Trophoblast cell (in vitro differentiated cells and primary cell): ENCODE results near the gene OR5A1.

Experiments used
- DNase-seq, 2 donors: peaks; one replicate each; pipeline ENCODE4 v3.0.0-alpha.2; 2016
- H2AFZ ChIP-seq: 2 replicates; pipeline ENCODE4 v1.6.1; 2013; ENCODE audit warnings: low read length, moderate library complexity, mild to moderate bottlenecking; ENCODE audit not compliant: insufficient read depth, poor library complexity
- H2AK5ac ChIP-seq: 2 replicates; pipeline ENCODE4 v1.6.1; 2013; ENCODE audit warnings: mild to moderate bottlenecking, low read length
- H2BK120ac ChIP-seq: 2 replicates; pipeline ENCODE4 v1.6.1; 2013; ENCODE audit warnings: low read length, mild to moderate bottlenecking, moderate library complexity; ENCODE audit not compliant: insufficient read depth, poor library complexity
- H2BK12ac ChIP-seq: 2 replicates; pipeline ENCODE4 v1.6.1; 2013; ENCODE audit warnings: mild to moderate bottlenecking, low read length, moderate library complexity
- H2BK5ac ChIP-seq: 2 replicates; pipeline ENCODE4 v1.6.1; 2013; ENCODE audit warnings: low read length, low read depth, moderate library complexity, mild to moderate bottlenecking; ENCODE audit not compliant: poor library complexity
- H3K14ac ChIP-seq: 2 replicates; pipeline ENCODE4 v1.6.1; 2013; ENCODE audit warnings: mild to moderate bottlenecking, low read length
- H3K18ac ChIP-seq: 2 replicates; pipeline ENCODE4 v1.6.1; 2013; ENCODE audit warnings: mild to moderate bottlenecking, low read length
- H3K23ac ChIP-seq: 2 replicates; pipeline ENCODE4 v1.6.1; 2013; ENCODE audit warnings: low read length
- H3K27ac ChIP-seq: 2 replicates; pipeline ENCODE4 v1.5.1; 2013; ENCODE audit warnings: low read depth, mild to moderate bottlenecking, inconsistent platforms, low read length, moderate library complexity
- H3K27me3 ChIP-seq: 2 replicates; pipeline ENCODE4 v1.6.1; 2013; ENCODE audit warnings: inconsistent platforms, mild to moderate bottlenecking, low read length, moderate library complexity; ENCODE audit not compliant: insufficient read depth
- H3K36me3 ChIP-seq, 2 experiments: 1 replicate in 1 of 2; 2 replicates in 1 of 2; pipeline ENCODE4 v1.6.1; 2013; ENCODE audit warnings: low read length in 2 of 2, mild to moderate bottlenecking in 2 of 2, moderate library complexity in 1 of 2; ENCODE audit not compliant: insufficient read depth in 2 of 2, control insufficient read depth in 1 of 2
- H3K4ac ChIP-seq: 2 replicates; pipeline ENCODE4 v1.6.1; 2013; ENCODE audit warnings: low read depth, mild to moderate bottlenecking, low read length, moderate library complexity
- H3K4me1 ChIP-seq, 2 experiments: 1 replicate in 1 of 2; 2 replicates in 1 of 2; pipeline ENCODE4 v1.6.1; 2013; ENCODE audit warnings: low read length in 2 of 2, mild to moderate bottlenecking in 2 of 2, moderate library complexity in 1 of 2; ENCODE audit not compliant: insufficient read depth in 2 of 2, control insufficient read depth in 1 of 2
- H3K4me2 ChIP-seq: 2 replicates; pipeline ENCODE4 v1.6.1; 2013; ENCODE audit warnings: inconsistent platforms, mild to moderate bottlenecking, low read length, moderate library complexity
- H3K4me3 ChIP-seq: 2 replicates; pipeline ENCODE4 v1.5.1; 2013; ENCODE audit warnings: mild to moderate bottlenecking, low read depth, low read length, inconsistent platforms
- H3K79me1 ChIP-seq: one replicate; pipeline ENCODE4 v1.6.1; 2013; ENCODE audit warnings: low read length
- H3K79me2 ChIP-seq: 2 replicates; pipeline ENCODE4 v1.6.1; 2013; ENCODE audit warnings: low read length, mild to moderate bottlenecking; ENCODE audit not compliant: control insufficient read depth, insufficient read depth, poor library complexity
- H3K9ac ChIP-seq: 2 replicates; pipeline ENCODE4 v1.6.1; 2013; ENCODE audit warnings: mild to moderate bottlenecking, low read length
- H3K9me3 ChIP-seq: 2 replicates; pipeline ENCODE4 v1.6.1; 2013; ENCODE audit warnings: low read depth, mild to moderate bottlenecking, control low read depth, inconsistent platforms, low read length; ENCODE audit not compliant: insufficient read depth
- H4K12ac ChIP-seq: 2 replicates; pipeline ENCODE4 v1.6.1; 2013; ENCODE audit warnings: low read depth, mild to moderate bottlenecking, low read length, moderate library complexity
- H4K8ac ChIP-seq: 2 replicates; pipeline ENCODE4 v1.6.1; 2013; ENCODE audit warnings: low read depth, mild to moderate bottlenecking, low read length, moderate library complexity
- H4K91ac ChIP-seq: one replicate; pipeline ENCODE4 v1.6.1; 2013; ENCODE audit warnings: low read depth, mild to moderate bottlenecking, low read length, moderate library complexity
- WGBS: extraction: QIAGEN DNeasy Blood & Tissue Kit; methylation state at CpG from one replicate; pipeline ENCODE4 v1.1.7; 2013; ENCODE audit warnings: missing lambda C conversion rate; ENCODE audit not compliant: insufficient read length, insufficient coverage; ENCODE audit errors: extremely low coverage; 5-methylcytosine and 5-hydroxymethylcytosine counted together

The OR5A1 gene

DNA sequence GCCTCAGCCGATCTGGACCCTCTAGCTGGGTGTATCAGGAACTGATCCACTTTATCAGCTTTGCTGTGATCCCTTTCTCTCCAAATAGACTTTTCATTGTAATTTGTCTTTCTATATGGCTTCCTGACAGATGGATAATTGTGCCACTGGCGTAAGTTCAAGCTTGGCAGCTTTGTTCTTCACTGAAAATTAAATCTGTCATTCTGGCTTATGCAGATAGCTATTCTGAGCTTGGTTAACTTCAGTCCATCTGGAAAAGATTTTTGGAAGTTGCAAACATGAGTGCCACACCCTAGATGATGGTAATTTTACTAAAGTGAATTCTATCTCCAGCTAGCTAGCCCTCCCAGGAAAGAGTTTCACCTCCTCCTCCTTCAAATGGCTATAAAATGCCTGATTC is 18.1 kb upstream of the OR5A1 start:
- no peak overlapping the region for H4K91ac ChIP-seq
- no peaks in the 10 kb centered on the region for H3K9me3 ChIP-seq
- H3K14ac ChIP-seq = no peak overlapping the region
- H4K12ac ChIP-seq = no peak overlapping the region
- no peak overlapping the region for H2AK5ac ChIP-seq
- H3K9ac ChIP-seq = no peak overlapping the region
- no peaks in the 10 kb centered on the region for H3K27me3 ChIP-seq
- H3K4me1 ChIP-seq = no peaks in the 10 kb centered on the region
- H3K27ac ChIP-seq = no peak overlapping the region
- no peak overlapping the region for H3K23ac ChIP-seq
- H3K79me2 ChIP-seq = no peaks in the 10 kb centered on the region
- H3K79me1 ChIP-seq = no peaks in the 10 kb centered on the region
- DNase-seq = no peak
- no peak overlapping the region for H2BK5ac ChIP-seq
- no peak overlapping the region for H3K4me3 ChIP-seq
- H2BK120ac ChIP-seq = no peak overlapping the region
- H3K36me3 ChIP-seq = no peaks in the 10 kb centered on the region
- H3K4me2 ChIP-seq = no peak overlapping the region
- no peak overlapping the region for H2BK12ac ChIP-seq
- H2AFZ ChIP-seq = no peak overlapping the region
- WGBS = no CpG with 5 or more reads among the region's 2 CpGs
- H4K8ac ChIP-seq = no peak overlapping the region
- no peak overlapping the region for H3K18ac ChIP-seq
- no peak overlapping the region for H3K4ac ChIP-seq

DNA sequence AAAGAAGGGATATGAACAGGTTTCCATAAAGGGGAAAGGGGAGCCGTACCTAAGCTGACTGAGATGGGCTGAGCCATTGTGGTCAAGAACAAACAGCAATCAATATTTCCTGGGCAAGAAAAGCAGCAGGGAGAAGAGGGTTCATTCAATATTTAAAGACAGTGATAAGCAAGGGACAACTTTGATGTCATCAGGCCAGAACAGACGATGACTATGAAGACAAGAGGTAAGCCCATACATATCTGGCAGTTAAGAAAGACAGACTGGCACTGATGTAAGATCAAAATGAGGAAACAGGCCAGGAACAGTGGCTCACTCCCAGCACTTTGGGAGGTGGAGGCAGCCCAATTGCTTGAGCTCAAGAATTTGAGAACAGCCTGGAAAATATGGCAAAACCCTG is 12.4 kb upstream of the OR5A1 start:
- Histone ChIP-seq H3K27me3 (no peaks in the 10 kb centered on the region), H3K27ac (no peak overlapping the region), H2AK5ac (no peak overlapping the region), H2BK120ac (peak overlapping the region; percentile 3), H3K4ac (no peak overlapping the region), H3K79me2 (no peaks in the 10 kb centered on the region), H3K36me3 (no peaks in the 10 kb centered on the region), H2BK5ac (no peak overlapping the region), H3K23ac (no peak overlapping the region), H3K4me3 (no peak overlapping the region), H4K8ac (no peak overlapping the region), H3K14ac (no peak overlapping the region), H4K91ac (no peak overlapping the region), H3K4me1 (peaks cover 2 to 13% of the 10 kb centered on the region in 2 experiments), H4K12ac (no peak overlapping the region), H3K9me3 (no peaks in the 10 kb centered on the region), H2AFZ (no peak overlapping the region), H3K4me2 (no peak overlapping the region), H2BK12ac (no peak overlapping the region), H3K18ac (no peak overlapping the region), H3K9ac (no peak overlapping the region), H3K79me1 (no peaks in the 10 kb centered on the region)
- no CpG with 5 or more reads among the region's 2 CpGs for WGBS
- no peak for DNase-seq

DNA sequence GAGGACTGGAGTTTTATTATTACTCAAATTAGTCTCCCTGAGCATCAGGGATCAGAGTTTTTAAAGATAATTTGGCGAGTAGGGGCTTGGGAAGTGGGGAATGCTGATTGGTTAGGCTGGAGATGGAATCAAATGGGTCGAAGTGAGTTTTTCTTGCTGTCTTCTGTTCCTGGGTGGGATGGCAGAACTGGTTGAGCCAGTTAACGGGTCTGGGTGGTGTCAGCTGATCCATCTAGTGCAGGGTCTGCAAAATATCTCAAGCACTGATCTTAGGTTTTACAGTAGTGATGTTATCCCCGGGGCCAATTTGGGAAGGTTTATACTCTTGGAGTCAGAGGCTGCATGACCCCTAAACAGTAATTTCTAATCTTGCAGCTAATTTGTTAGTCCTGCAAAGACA is 11.1 kb upstream of the OR5A1 start:
- Histone ChIP-seq H3K4ac (no peak overlapping the region), H3K18ac (no peak overlapping the region), H3K36me3 (no peaks in the 10 kb centered on the region), H3K79me1 (no peaks in the 10 kb centered on the region), H2AK5ac (no peak overlapping the region), H3K4me2 (peak overlapping the region; percentile 30), H3K23ac (no peak overlapping the region), H2BK12ac (no peak overlapping the region), H2AFZ (no peak overlapping the region), H3K27ac (peak overlapping the region; percentile 40), H3K14ac (no peak overlapping the region), H2BK5ac (no peak overlapping the region), H3K4me1 (peaks cover 2 to 13% of the 10 kb centered on the region in 2 experiments), H4K91ac (no peak overlapping the region), H3K27me3 (no peaks in the 10 kb centered on the region), H3K79me2 (no peaks in the 10 kb centered on the region), H3K9ac (no peak overlapping the region), H3K9me3 (no peaks in the 10 kb centered on the region), H4K12ac (no peak overlapping the region), H2BK120ac (no peak overlapping the region), H4K8ac (no peak overlapping the region), H3K4me3 (no peak overlapping the region)
- WGBS = no CpG with 5 or more reads among the region's 4 CpGs
- DNase-seq = no peak

DNA sequence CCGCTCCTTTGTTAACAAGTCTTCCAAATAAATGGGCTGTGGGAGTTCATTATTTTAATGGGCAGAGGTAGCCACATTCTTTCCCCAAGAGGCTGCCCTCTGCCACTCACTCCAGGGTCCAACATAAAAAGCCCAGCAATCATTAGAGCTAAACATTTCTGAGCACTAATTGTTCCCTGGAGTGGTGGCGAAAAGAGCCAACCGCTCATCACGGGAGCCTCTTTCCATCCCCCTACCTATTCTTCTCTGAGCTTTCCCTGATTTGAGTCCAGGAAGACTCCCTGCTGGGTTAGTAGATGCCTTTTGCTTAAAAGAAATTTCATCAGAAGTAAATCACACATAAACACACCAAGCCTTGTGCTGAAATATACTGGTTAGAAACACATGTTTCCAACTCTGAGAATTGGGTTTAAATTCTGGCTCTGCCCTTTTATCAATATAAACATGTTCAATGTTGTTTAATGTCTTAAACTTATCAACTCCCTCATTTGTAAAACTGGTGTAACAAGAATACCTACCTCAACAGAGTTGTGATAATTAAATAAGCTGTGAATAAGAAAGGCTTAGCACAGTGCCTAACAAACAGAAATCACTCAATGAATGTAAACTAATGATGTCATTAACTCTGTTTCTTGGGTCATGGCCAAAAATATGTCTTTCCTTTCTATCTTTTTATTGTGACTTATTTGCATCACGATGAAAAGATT is 9.8 kb upstream of the OR5A1 start, which contains the start of gene OR5A2:
Gene OR5A2 (minus strand): TSS at position 53 of the 707 bp plus-strand sequence. CDS start 3,460 bp downstream, outside the sequence.
- Histone ChIP-seq H3K4me1 (peaks cover 2 to 13% of the 10 kb centered on the region in 2 experiments), H3K4ac (no peak within 1 kb of the TSS), H3K36me3 (no peaks in the 10 kb centered on the region), H3K18ac (no peak within 1 kb of the TSS), H4K91ac (no peak within 1 kb of the TSS), H4K12ac (no peak within 1 kb of the TSS), H2BK120ac (no peak within 1 kb of the TSS), H2AK5ac (no peak within 1 kb of the TSS), H3K79me1 (no peaks in the 10 kb centered on the region), H3K9me3 (no peaks in the 10 kb centered on the region), H4K8ac (no peak within 1 kb of the TSS), H2BK12ac (no peak within 1 kb of the TSS), H3K4me2 (peak within 1 kb of the TSS; percentile 30), H3K9ac (no peak within 1 kb of the TSS), H3K27me3 (no peaks in the 10 kb centered on the region), H3K4me3 (no peak within 1 kb of the TSS), H3K14ac (no peak within 1 kb of the TSS), H3K23ac (no peak within 1 kb of the TSS), H2BK5ac (peak within 1 kb of the TSS; percentile 66), H3K27ac (peak within 1 kb of the TSS; percentile 34), H2AFZ (no peak within 1 kb of the TSS), H3K79me2 (no peaks in the 10 kb centered on the region)
- no CpG with 5 or more reads among the region's 5 CpGs for WGBS
- DNase-seq = no peak
